HEK293 (cell line): ENCODE measurements around the gene AGMO.

ENCODE experiments used
- CTCF ChIA-PET: fragments of 350-600 bp; formaldehyde crosslinking; extraction: SDS; loops from one replicate; lab custom pipeline; 2021; ENCODE audit warnings: antibody characterized with exemption; lab: Yijun Ruan, JAX
- POLR2A ChIA-PET: fragments of 300-600 bp; formaldehyde crosslinking; extraction: SDS; loops from one replicate; lab custom pipeline; 2020; ENCODE audit warnings: antibody characterized with exemption, inconsistent platforms; lab: Yijun Ruan, JAX
- H3K27ac ChIP-seq: fragments of 200-500 bp; sonication (Bioruptor generic); 2 replicates; pipeline ENCODE4 v1.5.1; 2014; ENCODE audit warnings: low read depth, low read length, control low read depth, inconsistent platforms; ENCODE audit errors: extremely low read depth
- H3K36me3 ChIP-seq, 2 experiments: fragments of 200-500 bp in 1 of 2; sonication (Bioruptor generic) in 1 of 2; 1 replicate in 1 of 2; 2 replicates in 1 of 2; pipeline ENCODE4 v1.5.1; 2014 to 2017; ENCODE audit warnings: inconsistent platforms in 2 of 2, low read length in 2 of 2; ENCODE audit not compliant: control insufficient read depth in 2 of 2, insufficient read depth in 1 of 2
- H3K4me1 ChIP-seq: fragments of 200-500 bp; sonication (Bioruptor generic); 2 replicates; pipeline ENCODE4 v1.5.1; 2014; ENCODE audit warnings: mild to moderate bottlenecking, low read length, inconsistent platforms; ENCODE audit not compliant: control insufficient read depth, insufficient read depth
- H3K4me3 ChIP-seq: 2 replicates; pipeline ENCODE4 v1.5.1; 2011; ENCODE audit warnings: low read depth, mild to moderate bottlenecking, control low read depth, low read length, moderate library complexity
- H3K9me3 ChIP-seq: fragments of 200-500 bp; sonication (Bioruptor generic); 2 replicates; pipeline ENCODE4 v1.5.1; 2014; ENCODE audit warnings: low read depth, low read length, inconsistent platforms; ENCODE audit not compliant: control insufficient read depth, insufficient read depth
- HOXD13 ChIP-seq: sonication (generic); formaldehyde crosslinking; IDR thresholded peaks from 2 replicates; pipeline ENCODE4 v1.8.0; 2022; ENCODE audit warnings: missing genetic modification reagents, borderline replicate concordance
- KLF10 ChIP-seq: fragments of 450-650 bp; IDR thresholded peaks from 2 replicates; pipeline ENCODE4 v1.5.1; 2018; ENCODE audit warnings: missing biosample characterization, mild to moderate bottlenecking, missing genetic modification characterization
- KLF9 ChIP-seq: fragments of 450-650 bp; formaldehyde crosslinking; IDR thresholded peaks from 2 replicates; pipeline ENCODE4 v1.5.1; 2016; ENCODE audit warnings: missing biosample characterization, missing genetic modification characterization, low read depth
- ZBTB7A ChIP-seq: fragments of 450-650 bp; formaldehyde crosslinking; IDR thresholded peaks from 2 replicates; pipeline ENCODE4 v1.5.1; 2016; ENCODE audit warnings: low read depth, missing biosample characterization, missing genetic modification characterization
- ZBTB8A ChIP-seq: fragments of 450-650 bp; formaldehyde crosslinking; IDR thresholded peaks from 2 replicates; pipeline ENCODE4 v1.5.1; 2016; ENCODE audit warnings: missing biosample characterization, missing genetic modification characterization
- ZNF202 ChIP-seq: fragments of 450-650 bp; formaldehyde crosslinking; IDR thresholded peaks from 2 replicates; pipeline ENCODE4 v1.5.1; 2016; ENCODE audit warnings: missing biosample characterization, missing genetic modification characterization, borderline replicate concordance
- ZNF354C ChIP-seq: fragments of 450-650 bp; formaldehyde crosslinking; IDR thresholded peaks from 2 replicates; pipeline ENCODE4 v1.5.1; 2016; ENCODE audit warnings: missing biosample characterization, missing genetic modification characterization, low read depth, borderline replicate concordance
- ZNF404 ChIP-seq: fragments of 450-650 bp; formaldehyde crosslinking; IDR thresholded peaks from 2 replicates; pipeline ENCODE4 v1.5.1; 2017; ENCODE audit warnings: missing biosample characterization, missing genetic modification characterization
- ZNF623 ChIP-seq: fragments of 450-650 bp; formaldehyde crosslinking; IDR thresholded peaks from 2 replicates; pipeline ENCODE4 v1.5.1; 2016; ENCODE audit warnings: missing biosample characterization, missing genetic modification characterization
- ZNF747 ChIP-seq: fragments of 450-650 bp; formaldehyde crosslinking; IDR thresholded peaks from 2 replicates; pipeline ENCODE4 v1.5.1; 2016; ENCODE audit warnings: missing biosample characterization, missing genetic modification characterization
- ZNF777 ChIP-seq: fragments of 450-650 bp; formaldehyde crosslinking; IDR thresholded peaks from 2 replicates; pipeline ENCODE4 v1.5.1; 2017; ENCODE audit warnings: missing biosample characterization, missing genetic modification characterization, borderline replicate concordance
- ZNF837 ChIP-seq: fragments of 450-650 bp; formaldehyde crosslinking; IDR thresholded peaks from 2 replicates; pipeline ENCODE4 v1.5.1; 2016; ENCODE audit warnings: missing biosample characterization, missing genetic modification characterization
- TF ChIP-seq, protein P1 (sequence below): fragments of 450-650 bp; formaldehyde crosslinking; IDR thresholded peaks from 2 replicates; pipeline ENCODE4 v1.5.1; 2016; ENCODE audit warnings: missing biosample characterization, missing genetic modification characterization
- TF ChIP-seq, protein P2 (sequence below): fragments of 450-650 bp; formaldehyde crosslinking; optimal IDR thresholded peaks from 2 replicates; pipeline ENCODE3; 2016; ENCODE audit warnings: missing biosample characterization, mild to moderate bottlenecking, missing genetic modification characterization
- TF ChIP-seq, protein P3 (sequence below): fragments of 450-650 bp; formaldehyde crosslinking; IDR thresholded peaks from 2 replicates; pipeline ENCODE4 v1.5.1; 2016; ENCODE audit warnings: missing biosample characterization, missing genetic modification characterization
- TF ChIP-seq, protein P4 (sequence below): fragments of 450-650 bp; formaldehyde crosslinking; IDR thresholded peaks from 2 replicates; pipeline ENCODE4; 2016; ENCODE audit warnings: missing biosample characterization, missing genetic modification characterization
- TF ChIP-seq, protein P5 (sequence below): fragments of 450-650 bp; formaldehyde crosslinking; conservative IDR thresholded peaks from 2 replicates; pipeline ENCODE4 v1.5.1; 2016; ENCODE audit warnings: low read depth, missing biosample characterization, missing genetic modification characterization
- TF ChIP-seq, protein P6 (sequence below): fragments of 450-650 bp; formaldehyde crosslinking; IDR thresholded peaks from 2 replicates; pipeline ENCODE4 v1.5.1; 2017; ENCODE audit warnings: missing biosample characterization, mild to moderate bottlenecking, missing genetic modification characterization, moderate library complexity

Gene AGMO

DNA sequence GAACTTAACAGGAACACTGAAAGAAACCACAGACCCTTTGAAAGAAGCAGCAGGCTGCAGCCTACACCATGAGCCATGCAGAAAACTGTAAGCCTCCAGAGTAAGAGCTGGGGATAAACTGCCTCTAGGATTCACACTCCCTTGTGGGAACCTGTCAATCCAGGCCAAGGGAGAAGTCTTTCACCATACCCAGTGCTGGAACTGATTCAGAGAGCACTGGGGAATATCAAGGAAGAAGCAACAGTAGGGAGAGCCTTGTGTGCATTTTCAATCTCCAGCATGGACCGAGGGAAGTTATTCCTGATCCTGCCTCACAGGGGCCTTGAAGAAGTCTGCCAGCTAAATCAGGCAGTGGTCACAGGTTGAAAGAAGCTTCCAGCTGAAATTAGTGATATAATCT lies 282.2 kb downstream of the AGMO start:
- no peaks in the 10 kb centered on the region for H3K9me3 ChIP-seq
- ChIA-PET CTCF (no interaction called here), POLR2A (no interaction called here)
- TF ChIP-seq ZNF623 (tag by site-specific recombination) (no peak), ZBTB8A (no peak), ZNF777 (tag by site-specific recombination) (no peak), ZNF202 (tag by site-specific recombination) (no peak), KLF9 (tag by site-specific recombination) (no peak), HOXD13 (CRISPR knock-in tag) (no peak), ZBTB7A (tag by site-specific recombination) (no peak), ZNF837 (tag by site-specific recombination) (no peak), KLF10 (no peak), ZNF354C (tag by site-specific recombination) (no peak), ZNF747 (tag by site-specific recombination) (no peak)
- TF ChIP-seq, protein P1, sequence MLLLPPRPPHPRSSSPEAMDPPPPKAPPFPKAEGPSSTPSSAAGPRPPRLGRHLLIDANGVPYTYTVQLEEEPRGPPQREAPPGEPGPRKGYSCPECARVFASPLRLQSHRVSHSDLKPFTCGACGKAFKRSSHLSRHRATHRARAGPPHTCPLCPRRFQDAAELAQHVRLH (tag by site-specific recombination), result no peak
- TF ChIP-seq, protein P2, sequence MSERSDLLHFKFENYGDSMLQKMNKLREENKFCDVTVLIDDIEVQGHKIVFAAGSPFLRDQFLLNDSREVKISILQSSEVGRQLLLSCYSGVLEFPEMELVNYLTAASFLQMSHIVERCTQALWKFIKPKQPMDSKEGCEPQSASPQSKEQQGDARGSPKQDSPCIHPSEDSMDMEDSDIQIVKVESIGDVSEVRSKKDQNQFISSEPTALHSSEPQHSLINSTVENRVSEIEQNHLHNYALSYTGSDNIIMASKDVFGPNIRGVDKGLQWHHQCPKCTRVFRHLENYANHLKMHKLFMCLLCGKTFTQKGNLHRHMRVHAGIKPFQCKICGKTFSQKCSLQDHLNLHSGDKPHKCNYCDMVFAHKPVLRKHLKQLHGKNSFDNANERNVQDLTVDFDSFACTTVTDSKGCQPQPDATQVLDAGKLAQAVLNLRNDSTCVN (tag by site-specific recombination), result no peak
- TF ChIP-seq, protein P3, sequence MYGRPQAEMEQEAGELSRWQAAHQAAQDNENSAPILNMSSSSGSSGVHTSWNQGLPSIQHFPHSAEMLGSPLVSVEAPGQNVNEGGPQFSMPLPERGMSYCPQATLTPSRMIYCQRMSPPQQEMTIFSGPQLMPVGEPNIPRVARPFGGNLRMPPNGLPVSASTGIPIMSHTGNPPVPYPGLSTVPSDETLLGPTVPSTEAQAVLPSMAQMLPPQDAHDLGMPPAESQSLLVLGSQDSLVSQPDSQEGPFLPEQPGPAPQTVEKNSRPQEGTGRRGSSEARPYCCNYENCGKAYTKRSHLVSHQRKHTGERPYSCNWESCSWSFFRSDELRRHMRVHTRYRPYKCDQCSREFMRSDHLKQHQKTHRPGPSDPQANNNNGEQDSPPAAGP (tag by site-specific recombination), result no peak
- TF ChIP-seq, protein P4, sequence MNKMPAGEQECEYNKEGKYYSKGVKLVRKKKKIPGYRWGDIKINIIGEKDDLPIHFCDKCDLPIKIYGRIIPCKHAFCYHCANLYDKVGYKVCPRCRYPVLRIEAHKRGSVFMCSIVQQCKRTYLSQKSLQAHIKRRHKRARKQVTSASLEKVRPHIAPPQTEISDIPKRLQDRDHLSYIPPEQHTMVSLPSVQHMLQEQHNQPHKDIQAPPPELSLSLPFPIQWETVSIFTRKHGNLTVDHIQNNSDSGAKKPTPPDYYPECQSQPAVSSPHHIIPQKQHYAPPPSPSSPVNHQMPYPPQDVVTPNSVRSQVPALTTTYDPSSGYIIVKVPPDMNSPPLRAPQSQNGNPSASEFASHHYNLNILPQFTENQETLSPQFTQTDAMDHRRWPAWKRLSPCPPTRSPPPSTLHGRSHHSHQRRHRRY, result no peak
- TF ChIP-seq, protein P5, sequence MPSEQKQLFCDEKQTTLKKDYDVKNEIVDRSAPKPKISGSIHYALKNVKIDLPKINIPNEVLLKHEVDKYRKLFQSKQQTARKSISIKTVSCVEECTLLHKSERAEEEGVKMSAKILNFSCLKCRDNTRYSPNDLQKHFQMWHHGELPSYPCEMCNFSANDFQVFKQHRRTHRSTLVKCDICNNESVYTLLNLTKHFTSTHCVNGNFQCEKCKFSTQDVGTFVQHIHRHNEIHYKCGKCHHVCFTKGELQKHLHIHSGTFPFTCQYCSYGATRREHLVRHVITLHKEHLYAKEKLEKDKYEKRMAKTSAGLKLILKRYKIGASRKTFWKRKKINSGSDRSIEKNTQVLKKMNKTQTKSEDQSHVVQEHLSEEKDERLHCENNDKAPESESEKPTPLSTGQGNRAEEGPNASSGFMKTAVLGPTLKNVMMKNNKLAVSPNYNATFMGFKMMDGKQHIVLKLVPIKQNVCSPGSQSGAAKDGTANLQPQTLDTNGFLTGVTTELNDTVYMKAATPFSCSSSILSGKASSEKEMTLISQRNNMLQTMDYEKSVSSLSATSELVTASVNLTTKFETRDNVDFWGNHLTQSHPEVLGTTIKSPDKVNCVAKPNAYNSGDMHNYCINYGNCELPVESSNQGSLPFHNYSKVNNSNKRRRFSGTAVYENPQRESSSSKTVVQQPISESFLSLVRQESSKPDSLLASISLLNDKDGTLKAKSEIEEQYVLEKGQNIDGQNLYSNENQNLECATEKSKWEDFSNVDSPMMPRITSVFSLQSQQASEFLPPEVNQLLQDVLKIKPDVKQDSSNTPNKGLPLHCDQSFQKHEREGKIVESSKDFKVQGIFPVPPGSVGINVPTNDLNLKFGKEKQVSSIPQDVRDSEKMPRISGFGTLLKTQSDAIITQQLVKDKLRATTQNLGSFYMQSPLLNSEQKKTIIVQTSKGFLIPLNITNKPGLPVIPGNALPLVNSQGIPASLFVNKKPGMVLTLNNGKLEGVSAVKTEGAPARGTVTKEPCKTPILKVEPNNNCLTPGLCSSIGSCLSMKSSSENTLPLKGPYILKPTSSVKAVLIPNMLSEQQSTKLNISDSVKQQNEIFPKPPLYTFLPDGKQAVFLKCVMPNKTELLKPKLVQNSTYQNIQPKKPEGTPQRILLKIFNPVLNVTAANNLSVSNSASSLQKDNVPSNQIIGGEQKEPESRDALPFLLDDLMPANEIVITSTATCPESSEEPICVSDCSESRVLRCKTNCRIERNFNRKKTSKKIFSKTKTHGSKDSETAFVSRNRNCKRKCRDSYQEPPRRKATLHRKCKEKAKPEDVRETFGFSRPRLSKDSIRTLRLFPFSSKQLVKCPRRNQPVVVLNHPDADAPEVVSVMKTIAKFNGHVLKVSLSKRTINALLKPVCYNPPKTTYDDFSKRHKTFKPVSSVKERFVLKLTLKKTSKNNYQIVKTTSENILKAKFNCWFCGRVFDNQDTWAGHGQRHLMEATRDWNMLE (tag by site-specific recombination), result no peak
- no peak overlapping the region for H3K27ac ChIP-seq
- no peaks in the 10 kb centered on the region for H3K4me1 ChIP-seq
- H3K4me3 ChIP-seq, result no peak overlapping the region
- H3K36me3 ChIP-seq, result no peaks in the 10 kb centered on the region

DNA sequence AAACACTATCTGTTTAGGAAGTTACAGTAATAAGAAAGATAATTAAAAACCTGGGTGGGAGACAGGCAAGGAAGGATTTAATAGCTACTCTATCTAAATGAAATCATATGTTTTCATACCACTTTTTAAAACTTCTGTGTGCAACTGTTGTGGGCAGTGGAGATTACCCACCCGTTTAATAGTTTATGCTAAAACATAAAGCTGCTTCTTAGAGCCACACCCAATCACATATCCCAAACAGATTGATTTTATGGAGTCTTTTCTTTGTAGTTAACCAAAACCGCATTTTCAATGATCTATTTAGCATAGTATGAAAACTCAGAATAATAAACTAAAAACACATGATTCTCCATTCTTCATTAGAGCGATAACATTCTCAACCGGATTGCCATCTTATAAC lies 304.1 kb downstream of the AGMO start:
- ChIA-PET CTCF (interaction anchor here (0.8 kb wide), 1 partner anchor 59 kb away, joined by 3 read pairs; no protein-coding TSS in a partner anchor), POLR2A (no interaction called here)
- H3K27ac ChIP-seq, result no peak overlapping the region
- no peaks in the 10 kb centered on the region for H3K36me3 ChIP-seq
- no peaks in the 10 kb centered on the region for H3K4me1 ChIP-seq
- TF ChIP-seq, protein P6, sequence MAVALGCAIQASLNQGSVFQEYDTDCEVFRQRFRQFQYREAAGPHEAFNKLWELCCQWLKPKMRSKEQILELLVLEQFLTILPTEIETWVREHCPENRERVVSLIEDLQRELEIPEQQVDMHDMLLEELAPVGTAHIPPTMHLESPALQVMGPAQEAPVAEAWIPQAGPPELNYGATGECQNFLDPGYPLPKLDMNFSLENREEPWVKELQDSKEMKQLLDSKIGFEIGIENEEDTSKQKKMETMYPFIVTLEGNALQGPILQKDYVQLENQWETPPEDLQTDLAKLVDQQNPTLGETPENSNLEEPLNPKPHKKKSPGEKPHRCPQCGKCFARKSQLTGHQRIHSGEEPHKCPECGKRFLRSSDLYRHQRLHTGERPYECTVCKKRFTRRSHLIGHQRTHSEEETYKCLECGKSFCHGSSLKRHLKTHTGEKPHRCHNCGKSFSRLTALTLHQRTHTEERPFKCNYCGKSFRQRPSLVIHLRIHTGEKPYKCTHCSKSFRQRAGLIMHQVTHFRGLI (tag by site-specific recombination), result no peak
- no peak for TF ChIP-seq ZNF404 (tag by site-specific recombination)
- H3K9me3 ChIP-seq, result no peaks in the 10 kb centered on the region
- no peak overlapping the region for H3K4me3 ChIP-seq
